ENCODE data around the gene TBATA. TPM values are rescaled to one million over a fixed set of nuclear protein-coding genes. Genes with fewer than 3 reads are reported as not detected.

TBATA gene
- polyA plus RNA-seq, 1 donor (not counting 4 experiments of a cell fraction or from before 2014, with no cell fraction given), result not detected

GRCh38 chr10:70786799-70787415 is 1.7 kb upstream of the TBATA start:
- H3K4me2 ChIP-seq (ENCODE audit: control insufficient read depth, extremely low read depth, insufficient read depth, low read depth, low read length), result no peak overlapping the region
- no peaks in the 10 kb centered on the region for H4K20me1 ChIP-seq (ENCODE audit: control insufficient read depth, extremely low read depth, insufficient read depth, low read length)
- H3K27ac ChIP-seq (ENCODE audit: control insufficient read depth, insufficient read depth, low read length), result no peak overlapping the region
- DNase-seq (ENCODE audit: low read depth, low spot score), result no peak
- no peaks in the 10 kb centered on the region for H3K9me1 ChIP-seq (ENCODE audit: control insufficient read depth, extremely low read depth, insufficient read depth, low read length)
- no peaks in the 10 kb centered on the region for H3K36me3 ChIP-seq (ENCODE audit: control insufficient read depth in 2 of 2, extremely low read depth in 1 of 2, insufficient read depth in 2 of 2, low read length in 2 of 2)
- TF ChIP-seq EZH2 (IDR thresholded peaks at IDR 0.05; ENCODE audit: low read length) (no peak), CTCF (optimal IDR thresholded peaks at IDR 0.05 in 1 of 3, IDR thresholded peaks at IDR 0.05 in 1 of 3, conservative IDR thresholded peaks at IDR 0.05 in 1 of 3; ENCODE audit: extremely low read depth in 1 of 3, insufficient read depth in 2 of 3, low read length in 3 of 3) (no peak)
- H3K4me3 ChIP-seq (ENCODE audit: control insufficient read depth in 2 of 3, extremely low read depth in 1 of 3, insufficient read depth in 2 of 3, low read depth in 1 of 3, low read length in 3 of 3), result no peak overlapping the region
- no peak overlapping the region for H2AFZ ChIP-seq (ENCODE audit: control insufficient read depth, low read length)
- no peaks in the 10 kb centered on the region for H3K79me2 ChIP-seq (ENCODE audit: control insufficient read depth, insufficient read depth, low read length)
- no peaks in the 10 kb centered on the region for H3K9me3 ChIP-seq (ENCODE audit: control insufficient read depth, low read depth, low read length)
- peak; percentile 46 for FAIRE-seq
- dilution Hi-C loops (cut with MboI; ENCODE audit: extremely low pct_ligation_motif_present, low sequenced_read_pairs), result no loop called here
- peaks cover 2% of the 10 kb centered on the region for H3K4me1 ChIP-seq (ENCODE audit: control insufficient read depth, extremely low read depth, insufficient read depth, low read length)
- no peak overlapping the region for H3K9ac ChIP-seq (ENCODE audit: control insufficient read depth, extremely low read depth, insufficient read depth, low read length)
- H3K27me3 ChIP-seq (ENCODE audit: control insufficient read depth, extremely low read depth, insufficient read depth, low read length), result peaks cover 10% of the 10 kb centered on the region

GRCh38 chr10:70784471-70784870 is 706 bp downstream of the TBATA start:
- Histone ChIP-seq H3K9ac (ENCODE audit: control insufficient read depth, extremely low read depth, insufficient read depth, low read length) (no peak overlapping the region), H3K4me3 (ENCODE audit: control insufficient read depth in 2 of 3, extremely low read depth in 1 of 3, insufficient read depth in 2 of 3, low read depth in 1 of 3, low read length in 3 of 3) (no peak overlapping the region), H3K9me3 (ENCODE audit: control insufficient read depth, low read depth, low read length) (no peaks in the 10 kb centered on the region), H3K4me1 (ENCODE audit: control insufficient read depth, extremely low read depth, insufficient read depth, low read length) (peaks cover 2% of the 10 kb centered on the region), H2AFZ (ENCODE audit: control insufficient read depth, low read length) (no peak overlapping the region), H3K36me3 (ENCODE audit: control insufficient read depth in 2 of 2, extremely low read depth in 1 of 2, insufficient read depth in 2 of 2, low read length in 2 of 2) (no peaks in the 10 kb centered on the region), H3K27me3 (ENCODE audit: control insufficient read depth, extremely low read depth, insufficient read depth, low read length) (peaks cover 8% of the 10 kb centered on the region), H4K20me1 (ENCODE audit: control insufficient read depth, extremely low read depth, insufficient read depth, low read length) (no peaks in the 10 kb centered on the region), H3K4me2 (ENCODE audit: control insufficient read depth, extremely low read depth, insufficient read depth, low read depth, low read length) (no peak overlapping the region), H3K27ac (ENCODE audit: control insufficient read depth, insufficient read depth, low read length) (no peak overlapping the region), H3K9me1 (ENCODE audit: control insufficient read depth, extremely low read depth, insufficient read depth, low read length) (no peaks in the 10 kb centered on the region), H3K79me2 (ENCODE audit: control insufficient read depth, insufficient read depth, low read length) (no peaks in the 10 kb centered on the region)
- DNase-seq (ENCODE audit: low read depth, low spot score) (no peak), FAIRE-seq (no peak)
- TF ChIP-seq CTCF (optimal IDR thresholded peaks at IDR 0.05 in 1 of 3, IDR thresholded peaks at IDR 0.05 in 1 of 3, conservative IDR thresholded peaks at IDR 0.05 in 1 of 3; ENCODE audit: extremely low read depth in 1 of 3, insufficient read depth in 2 of 3, low read length in 3 of 3) (no peak), EZH2 (IDR thresholded peaks at IDR 0.05; ENCODE audit: low read length) (no peak)
- dilution Hi-C loops (cut with MboI; ENCODE audit: extremely low pct_ligation_motif_present, low sequenced_read_pairs), result no loop called here
